Uterus (tissue), 2 donors: ENCODE results near the gene SF3B3.

Experiments
- CTCF ChIP-seq, 4 experiments: fragments of 200-600 bp in 2 of 4; fragments of 450-650 bp in 2 of 4; sonication (generic) in 2 of 4; IDR thresholded peaks; one replicate each; pipeline ENCODE4 v1.5.1; 2016 to 2019; ENCODE audit warnings: antibody characterized with exemption in 4 of 4, mild to moderate bottlenecking in 2 of 4, moderate library complexity in 1 of 4
- POLR2A ChIP-seq, 2 donors: fragments of 450-650 bp; IDR thresholded peaks; one replicate each; pipeline ENCODE4 v1.6.1; 2016; ENCODE audit warnings: antibody characterized with exemption in 2 of 2, mild to moderate bottlenecking in 1 of 2, moderate library complexity in 1 of 2

- TF ChIP-seq CTCF (IDR thresholded peaks at IDR 0.05) (no peak), POLR2A (IDR thresholded peaks at IDR 0.05) (no peak)
These were observed 48.4 kb upstream of the SF3B3 start for GRCh38 chr16:70475054-70475871.
